ENCODE measurements around the gene LAMC3. TPM values are rescaled to one million over a fixed set of nuclear protein-coding genes. Genes with fewer than 3 reads are reported as not detected.

LAMC3 gene
- total RNA-seq, 4 donors from 2014 or later, result 0.06 to 0.50 (median 0.34) TPM; not detected in 1

DNA sequence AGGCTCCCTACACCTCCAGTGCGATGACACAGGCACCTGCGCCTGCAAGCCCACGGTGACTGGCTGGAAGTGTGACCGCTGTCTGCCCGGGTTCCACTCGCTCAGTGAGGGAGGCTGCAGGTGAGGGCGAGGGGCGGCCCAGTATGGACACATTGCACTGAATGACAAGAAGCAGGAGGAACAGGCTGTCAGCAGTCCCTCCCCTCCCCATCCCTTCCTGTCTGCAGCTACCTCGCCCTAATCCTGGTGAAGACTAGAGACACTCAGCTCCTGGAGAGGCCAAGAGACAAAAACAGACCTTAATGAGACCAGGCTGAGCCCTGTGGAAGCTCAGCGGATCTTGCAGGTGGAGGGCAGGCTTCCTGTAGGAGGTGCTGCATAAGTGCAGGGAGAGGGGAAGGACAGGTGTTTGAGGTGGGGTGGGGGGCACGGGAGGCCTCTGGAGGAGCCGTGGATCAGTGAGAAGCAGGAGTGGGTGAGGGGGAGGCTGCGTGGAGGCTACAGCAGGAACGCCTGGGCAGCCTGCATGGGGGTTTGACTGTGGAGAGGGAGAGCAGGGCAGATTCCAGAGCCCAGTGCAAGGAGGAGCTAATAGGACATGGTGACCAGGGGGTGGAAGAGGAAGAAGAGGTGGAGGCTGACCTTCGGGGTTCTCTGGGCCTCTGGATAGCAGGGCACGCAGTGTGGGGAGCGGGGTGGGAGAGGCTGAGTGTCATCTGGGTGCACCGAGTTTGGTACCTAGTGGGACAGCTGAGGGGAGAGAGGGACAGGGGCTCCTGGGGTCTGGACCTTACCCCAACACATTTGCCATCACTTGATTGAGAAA is 30.4 kb downstream of the LAMC3 start:
- WGBS, result 86% methylated on average over 18 of the region's 18 CpGs
- Histone ChIP-seq H3K36me3 (no peaks in the 10 kb centered on the region), H3K27ac (replicated peaks in 1 of 4) (no peak overlapping the region), H3K9me3 (no peaks in the 10 kb centered on the region), H3K4me3 (no peak overlapping the region), H3K27me3 (no peaks in the 10 kb centered on the region), H3K4me1 (peaks cover 16 to 18% (median 16%) of the 10 kb centered on the region in 4 donors)
- intact Hi-C loops (cut with DNase I), result loop anchor here (10.0 kb wide), 1 partner anchor 95 kb away; no protein-coding TSS in a partner anchor
- no peak for TF ChIP-seq EP300 (IDR thresholded peaks at IDR 0.05)
- no peak for TF ChIP-seq POLR2AphosphoS5 (IDR thresholded peaks at IDR 0.05)
- no peak for TF ChIP-seq POLR2A (IDR thresholded peaks at IDR 0.05; ENCODE audit: low read depth)
- TF ChIP-seq CTCF (IDR thresholded peaks at IDR 0.05), result no peak
- no peak for DNase-seq (ENCODE audit: extremely low spot score)

GRCh38 chr9:131042666-131043065 is 33.7 kb downstream of the LAMC3 start:
- intact Hi-C loops (cut with DNase I), result loop anchor here (10.0 kb wide), 1 partner anchor 148 kb away; the partner anchor contains the start of gene QRFP
- peaks cover 0 to 3% (median 0%) of the 10 kb centered on the region in 4 donors for H3K27me3 ChIP-seq
- peaks cover 7 to 12% (median 11%) of the 10 kb centered on the region in 4 donors for H3K4me1 ChIP-seq
- H3K27ac ChIP-seq (replicated peaks in 1 of 4), result no peak overlapping the region
- TF ChIP-seq EP300 (IDR thresholded peaks at IDR 0.05) (no peak), POLR2AphosphoS5 (IDR thresholded peaks at IDR 0.05) (no peak), POLR2A (IDR thresholded peaks at IDR 0.05; ENCODE audit: low read depth) (no peak), CTCF (IDR thresholded peaks at IDR 0.05) (no peak)
- no peaks in the 10 kb centered on the region for H3K9me3 ChIP-seq
- no peak overlapping the region for H3K4me3 ChIP-seq
- no peaks in the 10 kb centered on the region for H3K36me3 ChIP-seq
- no peak for DNase-seq (ENCODE audit: extremely low spot score)

DNA sequence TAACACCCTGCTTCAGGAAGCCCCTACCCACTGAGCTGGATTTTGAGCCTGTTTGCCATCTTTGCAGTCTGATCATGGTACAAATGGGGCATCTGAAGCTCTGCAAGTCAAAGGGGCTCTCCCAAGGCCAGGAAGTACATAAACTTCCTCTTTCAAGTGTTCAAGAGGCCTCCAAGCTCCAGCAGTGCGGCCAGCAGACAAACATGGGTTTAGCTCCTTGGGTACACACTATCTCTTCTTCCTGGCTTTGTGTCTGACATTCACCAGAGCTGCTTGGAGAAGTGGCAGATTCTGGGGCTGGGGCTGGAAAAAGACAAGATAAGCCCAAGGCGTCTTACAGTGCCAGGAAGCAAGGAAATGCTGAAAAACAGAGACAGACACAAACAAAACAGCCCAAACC is 34.1 kb downstream of the LAMC3 start:
- peaks cover 2 to 8% (median 7%) of the 10 kb centered on the region in 4 donors for H3K4me1 ChIP-seq
- 81% methylated on average over 2 of the region's 2 CpGs for WGBS
- no peaks in the 10 kb centered on the region for H3K36me3 ChIP-seq
- peaks cover 0 to 3% (median 0%) of the 10 kb centered on the region in 4 donors for H3K27me3 ChIP-seq
- intact Hi-C loops (cut with DNase I), result loop anchor here (10.0 kb wide), 1 partner anchor 148 kb away; the partner anchor contains the start of gene QRFP
- no peak overlapping the region for H3K27ac ChIP-seq (replicated peaks in 1 of 4)
- TF ChIP-seq CTCF (IDR thresholded peaks at IDR 0.05) (no peak), POLR2A (IDR thresholded peaks at IDR 0.05; ENCODE audit: low read depth) (no peak), EP300 (IDR thresholded peaks at IDR 0.05) (no peak), POLR2AphosphoS5 (IDR thresholded peaks at IDR 0.05) (no peak)
- H3K9me3 ChIP-seq, result no peaks in the 10 kb centered on the region
- H3K4me3 ChIP-seq, result no peak overlapping the region
- DNase-seq (ENCODE audit: extremely low spot score), result no peak

GRCh38 chr9:131043646-131044045 is 34.7 kb downstream of the LAMC3 start:
- no peak for DNase-seq (ENCODE audit: extremely low spot score)
- Histone ChIP-seq H3K27ac (replicated peaks in 1 of 4) (no peak overlapping the region), H3K4me3 (no peak overlapping the region), H3K4me1 (peaks cover 0 to 8% (median 6%) of the 10 kb centered on the region in 4 donors), H3K36me3 (no peaks in the 10 kb centered on the region), H3K27me3 (peaks cover 0 to 4% (median 0%) of the 10 kb centered on the region in 4 donors), H3K9me3 (no peaks in the 10 kb centered on the region)
- intact Hi-C loops (cut with DNase I), result loop anchor here (2.0 to 10.0 kb wide), 2 partner anchors 149 to 343 kb away; partner anchors contain the start of gene QRFP
- WGBS, result 71% methylated on average over 6 of the region's 6 CpGs
- TF ChIP-seq POLR2A (IDR thresholded peaks at IDR 0.05; ENCODE audit: low read depth) (no peak), CTCF (IDR thresholded peaks at IDR 0.05) (no peak), POLR2AphosphoS5 (IDR thresholded peaks at IDR 0.05) (no peak), EP300 (IDR thresholded peaks at IDR 0.05) (no peak)
